ENCODE data around the gene RIC8B. TPM values are rescaled to one million over a fixed set of nuclear protein-coding genes. Genes with fewer than 3 reads are reported as not detected.

Gene RIC8B
- total and polyA plus RNA-seq, 2 of the 8 experiments (the other 6 are each of a cell fraction or from before 2014, with no cell fraction given) = 8.2 to 25.3 TPM

- no peak overlapping the region for H4K5ac ChIP-seq (ENCODE audit: insufficient read length, low read depth, low read length)
- H3K18ac ChIP-seq (ENCODE audit: extremely low read depth, low read length) = no peak overlapping the region
- no peak overlapping the region for H3K9ac ChIP-seq (replicated peaks in 1 of 4; ENCODE audit: extremely low read depth in 1 of 4, low read depth in 3 of 4, low read length in 3 of 4)
- WGBS, 2 experiments (ENCODE audit: extremely low coverage in 1 of 2, insufficient coverage in 1 of 2, insufficient read length in 1 of 2, insufficient replicate concordance in 2 of 2, low coverage in 1 of 2, low lambda C conversion rate in 2 of 2, missing lambda C conversion rate in 1 of 2) = 79% methylated on average over 1 of the region's 1 CpG; no CpG with 5 or more reads in 1 of the 2 experiments
- H3K27ac ChIP-seq (ENCODE audit: low read depth, low read length) = no peak overlapping the region
- no peak overlapping the region for H2BK5ac ChIP-seq (ENCODE audit: low read depth, low read length)
- H3K79me1 ChIP-seq (ENCODE audit: low read depth, low read length) = no peaks in the 10 kb centered on the region
- H3K9me3 ChIP-seq (ENCODE audit: insufficient read depth in 2 of 2, low read depth in 1 of 2, low read length in 1 of 2) = no peaks in the 10 kb centered on the region
- no peaks in the 10 kb centered on the region for H3K4me1 ChIP-seq (replicated peaks in 1 of 4; ENCODE audit: control insufficient read depth in 3 of 4, insufficient read depth in 4 of 4, low read length in 3 of 4)
- no peak for FAIRE-seq
- no peak overlapping the region for H2BK15ac ChIP-seq (ENCODE audit: low read length)
- H3K14ac ChIP-seq (ENCODE audit: insufficient read length) = no peak overlapping the region
- H2AFZ ChIP-seq (ENCODE audit: low read length) = no peak overlapping the region
- H2AK5ac ChIP-seq (ENCODE audit: low read depth, low read length) = no peak overlapping the region
- H2BK12ac ChIP-seq (ENCODE audit: low read depth, low read length) = no peak overlapping the region
- H3K23me2 ChIP-seq (ENCODE audit: low read depth, low read length) = no peaks in the 10 kb centered on the region
- H3K79me2 ChIP-seq (ENCODE audit: control insufficient read depth in 1 of 2, insufficient read depth in 2 of 2, low read length in 2 of 2) = 0 out of 4 replicates have a peak, but pooled peaks cover 0 to 3% of the 10 kb centered on the region in 2 experiments
- H4K20me1 ChIP-seq (replicated peaks in 1 of 2; ENCODE audit: control insufficient read depth in 1 of 2, insufficient read depth in 2 of 2, low read length in 2 of 2) = peaks cover 0 to 2% of the 10 kb centered on the region in 2 experiments
- no peak overlapping the region for H3K4me2 ChIP-seq (ENCODE audit: insufficient read depth in 1 of 2, low read depth in 2 of 2, low read length in 2 of 2)
- H2BK120ac ChIP-seq (replicated peaks; ENCODE audit: low read depth, low read length) = no peak overlapping the region
- no peak overlapping the region for H2BK20ac ChIP-seq (ENCODE audit: low read length)
- no peaks in the 10 kb centered on the region for H3K27me3 ChIP-seq (replicated peaks in 1 of 4; ENCODE audit: control insufficient read depth in 3 of 4, extremely low read depth in 1 of 4, insufficient read depth in 3 of 4, low read length in 3 of 4)
- H3K36me3 ChIP-seq (ENCODE audit: control insufficient read depth in 2 of 4, insufficient read depth in 4 of 4, low read length in 3 of 4) = peaks cover 0 to 17% (median 2%) of the 10 kb centered on the region in 4 experiments; a peak in 4 of 8 replicates
- DNase-seq (ENCODE audit: low read depth in 1 of 2, low spot score in 2 of 2) = no peak
- ChIA-PET POLR2A (ENCODE audit: partially characterized antibody) (no interaction called here), CTCF (ENCODE audit: partially characterized antibody) (no interaction called here)
- H3K56ac ChIP-seq (replicated peaks; ENCODE audit: insufficient read length, low read depth, low read length) = no peak overlapping the region
- no peak overlapping the region for H4K8ac ChIP-seq (ENCODE audit: extremely low read depth, insufficient read depth, low read length)
- H3K4ac ChIP-seq (replicated peaks; ENCODE audit: insufficient read length, low read depth, low read length) = no peak overlapping the region
- H3K4me3 ChIP-seq (ENCODE audit: extremely low read depth in 1 of 4, insufficient read depth in 2 of 4, low read depth in 3 of 4, low read length in 4 of 4) = no peak overlapping the region
- no peak overlapping the region for H4K91ac ChIP-seq (replicated peaks; ENCODE audit: insufficient read length, low read length)
- H3K23ac ChIP-seq (ENCODE audit: insufficient read length) = no peak overlapping the region
- TF ChIP-seq USF2 (IDR thresholded peaks at IDR 0.05; ENCODE audit: low read length) = no peak
- no peak for TF ChIP-seq KDM4A (IDR thresholded peaks at IDR 0.05; ENCODE audit: low read depth, low read length, severe bottlenecking)
- no peak for TF ChIP-seq ATF2 (IDR thresholded peaks at IDR 0.05; ENCODE audit: low read length)
- TF ChIP-seq TAF7 (optimal IDR thresholded peaks at IDR 0.05; ENCODE audit: borderline replicate concordance, low read depth, low read length) = no peak
- no peak for TF ChIP-seq BRCA1 (IDR thresholded peaks at IDR 0.05; ENCODE audit: low read depth, low read length)
- TF ChIP-seq SIRT6 (IDR thresholded peaks at IDR 0.05; ENCODE audit: low read length) = no peak
- TF ChIP-seq SRF (IDR thresholded peaks at IDR 0.05; ENCODE audit: low read depth, low read length) = no peak
- no peak for TF ChIP-seq FOSL1 (IDR thresholded peaks at IDR 0.05; ENCODE audit: insufficient read depth, low read depth, low read length)
- no peak for TF ChIP-seq HDAC6 (IDR thresholded peaks at IDR 0.05; ENCODE audit: low read depth, low read length)
- no peak for TF ChIP-seq SAP30 (IDR thresholded peaks at IDR 0.05; ENCODE audit: insufficient read depth, insufficient replicate concordance, low read length)
- TF ChIP-seq TEAD4 (IDR thresholded peaks at IDR 0.05; ENCODE audit: low read depth, low read length) = no peak
- no peak for TF ChIP-seq BACH1 (IDR thresholded peaks at IDR 0.05; ENCODE audit: low read length)
These were observed 97.0 kb downstream of the RIC8B start for GRCh38 chr12:106871477-106871876.
